VCaP (cell line): ENCODE results near the gene NIPAL3.
A peak's percentile ranks its signal among the peaks of the same experiment; 100 is the strongest.

Source experiments
- H3K27ac ChIP-seq: fragments of 450-650 bp; 2 replicates; pipeline ENCODE4 v1.5.1; 2017
- CTCF ChIP-seq: fragments of 450-650 bp; conservative IDR thresholded peaks from 2 replicates; pipeline ENCODE4 v1.5.1; 2017; ENCODE audit warnings: mild to moderate bottlenecking, moderate library complexity

Gene NIPAL3

GRCh38 chr1:24416666-24417391 lies 1.2 kb downstream of the NIPAL3 start:
- TF ChIP-seq CTCF = no peak
- peak overlapping the region; percentile 84 for H3K27ac ChIP-seq

GRCh38 chr1:24417681-24418080 lies 2.1 kb downstream of the NIPAL3 start:
- no peak for TF ChIP-seq CTCF
- H3K27ac ChIP-seq = peak overlapping the region; percentile 84

GRCh38 chr1:24418898-24419628 lies 3.5 kb downstream of the NIPAL3 start:
- TF ChIP-seq CTCF = no peak
- peak overlapping the region; percentile 84 for H3K27ac ChIP-seq

- no peak for TF ChIP-seq CTCF
- no peak overlapping the region for H3K27ac ChIP-seq
Measured at GRCh38 chr1:24420547-24420946, 4.9 kb downstream of the NIPAL3 start.

GRCh38 chr1:24421502-24421901 lies 5.9 kb downstream of the NIPAL3 start:
- H3K27ac ChIP-seq = no peak overlapping the region
- TF ChIP-seq CTCF = no peak

GRCh38 chr1:24424207-24424606 lies 8.6 kb downstream of the NIPAL3 start:
- TF ChIP-seq CTCF = no peak
- no peak overlapping the region for H3K27ac ChIP-seq

GRCh38 chr1:24424990-24425389 lies 9.4 kb downstream of the NIPAL3 start:
- no peak overlapping the region for H3K27ac ChIP-seq
- TF ChIP-seq CTCF = no peak
